Endothelial cell (in vitro differentiated cells): ENCODE measurements around the gene CETN3. TPM values are rescaled to one million over a fixed set of nuclear protein-coding genes. Genes with fewer than 3 reads are reported as not detected.

ENCODE experiments used
- DNase-seq: peaks from one replicate; pipeline ENCODE4 v3.0.0; 2021; ENCODE audit warnings: low spot score
- H3K27ac Mint-ChIP-seq: one replicate; pipeline ENCODE4 v1.8.0; 2021; ENCODE audit warnings: mixed read lengths, inconsistent platforms; ENCODE audit not compliant: unreplicated experiment
- H3K27me3 Mint-ChIP-seq: one replicate; pipeline ENCODE4 v1.8.0; 2021; ENCODE audit warnings: mild to moderate bottlenecking, moderate library complexity, mixed read lengths, inconsistent platforms; ENCODE audit not compliant: unreplicated experiment
- H3K36me3 Mint-ChIP-seq: one replicate; pipeline ENCODE4 v1.8.0; 2021; ENCODE audit warnings: mild to moderate bottlenecking, low read depth, mixed read lengths, inconsistent platforms; ENCODE audit not compliant: unreplicated experiment
- H3K4me1 Mint-ChIP-seq: one replicate; pipeline ENCODE4 v1.8.0; 2021; ENCODE audit warnings: mild to moderate bottlenecking, mixed read lengths, inconsistent platforms; ENCODE audit not compliant: unreplicated experiment
- H3K4me3 Mint-ChIP-seq: one replicate; pipeline ENCODE4 v1.8.0; 2021; ENCODE audit warnings: mild to moderate bottlenecking, mixed read lengths, inconsistent platforms; ENCODE audit not compliant: unreplicated experiment
- H3K9me3 Mint-ChIP-seq: one replicate; pipeline ENCODE4 v1.8.0; 2021; ENCODE audit warnings: mixed read lengths, inconsistent platforms; ENCODE audit not compliant: unreplicated experiment
- CTCF ChIP-seq: fragments of 200-600 bp; sonication (generic); IDR thresholded peaks from one replicate; pipeline ENCODE4 v1.5.0; 2021; ENCODE audit warnings: antibody characterized with exemption; ENCODE audit not compliant: unreplicated experiment
- total RNA-seq: library from RNA; stranded (reverse); fragmentation: NEBNext Ultra II Directional; extraction: Animal tissue kit (Norgen Biotek cat#: 25700); gene quantifications from one replicate; pipeline ENCODE4 v1.2.1, GENCODE V29; 2021; ENCODE audit not compliant: unreplicated experiment

Gene CETN3
- total RNA-seq, 1 donor from 2014 or later = 20.4 TPM

GRCh38 chr5:90359073-90359920, 50.3 kb downstream of the CETN3 start:
- no peak for DNase-seq
- Mint-ChIP-seq H3K27ac (no peak overlapping the region), H3K27me3 (no peaks in the 10 kb centered on the region), H3K4me1 (no peaks in the 10 kb centered on the region), H3K9me3 (no peaks in the 10 kb centered on the region), H3K36me3 (no peaks in the 10 kb centered on the region), H3K4me3 (no peak overlapping the region)
- TF ChIP-seq CTCF = no peak

GRCh38 chr5:90356622-90357021, 52.9 kb downstream of the CETN3 start:
- H3K4me3 Mint-ChIP-seq = no peak overlapping the region
- no peak overlapping the region for H3K27ac Mint-ChIP-seq
- no peaks in the 10 kb centered on the region for H3K9me3 Mint-ChIP-seq
- H3K4me1 Mint-ChIP-seq = no peaks in the 10 kb centered on the region
- H3K27me3 Mint-ChIP-seq = no peaks in the 10 kb centered on the region
- H3K36me3 Mint-ChIP-seq = no peaks in the 10 kb centered on the region
- TF ChIP-seq CTCF = no peak
- no peak for DNase-seq

GRCh38 chr5:90356176-90356575, 53.4 kb downstream of the CETN3 start:
- H3K36me3 Mint-ChIP-seq = no peaks in the 10 kb centered on the region
- no peaks in the 10 kb centered on the region for H3K4me1 Mint-ChIP-seq
- H3K27me3 Mint-ChIP-seq = no peaks in the 10 kb centered on the region
- H3K4me3 Mint-ChIP-seq = no peak overlapping the region
- TF ChIP-seq CTCF = no peak
- H3K27ac Mint-ChIP-seq = no peak overlapping the region
- no peak for DNase-seq
- H3K9me3 Mint-ChIP-seq = no peaks in the 10 kb centered on the region

GRCh38 chr5:90355635-90356034, 53.9 kb downstream of the CETN3 start:
- no peaks in the 10 kb centered on the region for H3K36me3 Mint-ChIP-seq
- H3K4me3 Mint-ChIP-seq = no peak overlapping the region
- no peak overlapping the region for H3K27ac Mint-ChIP-seq
- no peak for TF ChIP-seq CTCF
- H3K9me3 Mint-ChIP-seq = no peaks in the 10 kb centered on the region
- no peaks in the 10 kb centered on the region for H3K27me3 Mint-ChIP-seq
- no peak for DNase-seq
- no peaks in the 10 kb centered on the region for H3K4me1 Mint-ChIP-seq

- DNase-seq = no peak
- Mint-ChIP-seq H3K9me3 (no peaks in the 10 kb centered on the region), H3K27ac (no peak overlapping the region), H3K4me3 (no peak overlapping the region), H3K36me3 (no peaks in the 10 kb centered on the region), H3K27me3 (no peaks in the 10 kb centered on the region), H3K4me1 (no peaks in the 10 kb centered on the region)
- TF ChIP-seq CTCF = no peak
These were observed 56.3 kb downstream of the CETN3 start for GRCh38 chr5:90353254-90353653.
